Left ventricle myocardium inferior (tissue), 1 donor: ENCODE measurements around the gene CEP72. TPM values are rescaled to one million over a fixed set of nuclear protein-coding genes. Genes with fewer than 3 reads are reported as not detected.

Experiments
- DNase-seq: peaks from one replicate; pipeline ENCODE4 v3.0.0-alpha.2; 2020
- H3K27ac ChIP-seq: fragments of 200-600 bp; replicated peaks from 2 replicates; pipeline ENCODE4 v1.8.0; 2021
- H3K27me3 ChIP-seq: fragments of 200-600 bp; 2 replicates; pipeline ENCODE4 v1.8.0; 2021; ENCODE audit warnings: low read depth
- H3K36me3 ChIP-seq: fragments of 200-600 bp; 2 replicates; pipeline ENCODE4 v1.8.0; 2021
- H3K4me1 ChIP-seq: fragments of 200-600 bp; 2 replicates; pipeline ENCODE4 v1.8.0; 2021
- H3K4me3 ChIP-seq: fragments of 200-600 bp; 2 replicates; pipeline ENCODE4 v1.8.0; 2021; ENCODE audit warnings: mild to moderate bottlenecking, moderate library complexity
- H3K9me3 ChIP-seq: fragments of 200-600 bp; replicated peaks from 2 replicates; pipeline ENCODE4 v1.8.0; 2021
- CTCF ChIP-seq: fragments of 200-600 bp; IDR thresholded peaks from 2 replicates; pipeline ENCODE4 v1.8.0; 2021; ENCODE audit warnings: antibody characterized with exemption, mild to moderate bottlenecking, borderline replicate concordance
- intact Hi-C: fragments of 100-400 bp; cut with micrococcal nuclease; formaldehyde crosslinking; loops from one replicate; pipeline ENCODE4 v1.11.0; 2022
- total RNA-seq: library from RNA; stranded (reverse); fragmentation: NEBNext Ultra II Directional; extraction: Animal tissue kit (Norgen Biotek cat#: 25700); gene quantifications from one replicate; pipeline ENCODE4 v1.2.1, GENCODE V29; 2021
- donor health status: DM: no; HTN: yes; CAD: no; lungs with severe emphysema.

The CEP72 gene
- total RNA-seq, 1 donor from 2014 or later = 1.7 TPM

- Histone ChIP-seq H3K9me3 (no peaks in the 10 kb centered on the region), H3K27ac (no peak overlapping the region), H3K27me3 (no peaks in the 10 kb centered on the region), H3K4me3 (no peak overlapping the region), H3K4me1 (no peaks in the 10 kb centered on the region), H3K36me3 (no peaks in the 10 kb centered on the region)
- no peak for TF ChIP-seq CTCF
- DNase-seq = no peak
- intact Hi-C loops = no loop called here
Measured at GRCh38 chr5:647727-648126, 35.6 kb downstream of the CEP72 start.

GRCh38 chr5:651296-652022 lies 39.3 kb downstream of the CEP72 start:
- no peaks in the 10 kb centered on the region for H3K36me3 ChIP-seq
- no peak overlapping the region for H3K4me3 ChIP-seq
- no peak for DNase-seq
- H3K4me1 ChIP-seq = no peaks in the 10 kb centered on the region
- H3K27me3 ChIP-seq = no peaks in the 10 kb centered on the region
- no peak for TF ChIP-seq CTCF
- no peak overlapping the region for H3K27ac ChIP-seq
- intact Hi-C loops = no loop called here
- no peaks in the 10 kb centered on the region for H3K9me3 ChIP-seq

GRCh38 chr5:652023-652515 lies 39.9 kb downstream of the CEP72 start:
- DNase-seq = no peak
- Histone ChIP-seq H3K4me3 (no peak overlapping the region), H3K27ac (no peak overlapping the region), H3K36me3 (no peaks in the 10 kb centered on the region), H3K4me1 (no peaks in the 10 kb centered on the region), H3K9me3 (no peaks in the 10 kb centered on the region), H3K27me3 (no peaks in the 10 kb centered on the region)
- TF ChIP-seq CTCF = no peak
- intact Hi-C loops = no loop called here

GRCh38 chr5:652773-653350 lies 40.7 kb downstream of the CEP72 start:
- Histone ChIP-seq H3K9me3 (peaks cover 5% of the 10 kb centered on the region), H3K27ac (no peak overlapping the region), H3K27me3 (no peaks in the 10 kb centered on the region), H3K4me3 (no peak overlapping the region), H3K36me3 (peaks cover 8% of the 10 kb centered on the region), H3K4me1 (no peaks in the 10 kb centered on the region)
- intact Hi-C loops = no loop called here
- no peak for DNase-seq
- TF ChIP-seq CTCF = no peak

GRCh38 chr5:654071-654778 lies 42.1 kb downstream of the CEP72 start:
- DNase-seq = no peak
- Histone ChIP-seq H3K27me3 (no peaks in the 10 kb centered on the region), H3K36me3 (peaks cover 13% of the 10 kb centered on the region), H3K4me1 (no peaks in the 10 kb centered on the region), H3K9me3 (peaks cover 9% of the 10 kb centered on the region), H3K4me3 (no peak overlapping the region), H3K27ac (no peak overlapping the region)
- TF ChIP-seq CTCF = no peak
- intact Hi-C loops = no loop called here
